GM19023 (cell line): Measurements from ENCODE around the gene PEX14.

Source experiments
- ATAC-seq: cut with Tn5 transposase; IDR thresholded peaks from one replicate; pipeline ENCODE4 v1.9.1; 2021; ENCODE audit warnings: mild to moderate bottlenecking, moderate library complexity; ENCODE audit not compliant: unreplicated experiment

Gene PEX14

DNA sequence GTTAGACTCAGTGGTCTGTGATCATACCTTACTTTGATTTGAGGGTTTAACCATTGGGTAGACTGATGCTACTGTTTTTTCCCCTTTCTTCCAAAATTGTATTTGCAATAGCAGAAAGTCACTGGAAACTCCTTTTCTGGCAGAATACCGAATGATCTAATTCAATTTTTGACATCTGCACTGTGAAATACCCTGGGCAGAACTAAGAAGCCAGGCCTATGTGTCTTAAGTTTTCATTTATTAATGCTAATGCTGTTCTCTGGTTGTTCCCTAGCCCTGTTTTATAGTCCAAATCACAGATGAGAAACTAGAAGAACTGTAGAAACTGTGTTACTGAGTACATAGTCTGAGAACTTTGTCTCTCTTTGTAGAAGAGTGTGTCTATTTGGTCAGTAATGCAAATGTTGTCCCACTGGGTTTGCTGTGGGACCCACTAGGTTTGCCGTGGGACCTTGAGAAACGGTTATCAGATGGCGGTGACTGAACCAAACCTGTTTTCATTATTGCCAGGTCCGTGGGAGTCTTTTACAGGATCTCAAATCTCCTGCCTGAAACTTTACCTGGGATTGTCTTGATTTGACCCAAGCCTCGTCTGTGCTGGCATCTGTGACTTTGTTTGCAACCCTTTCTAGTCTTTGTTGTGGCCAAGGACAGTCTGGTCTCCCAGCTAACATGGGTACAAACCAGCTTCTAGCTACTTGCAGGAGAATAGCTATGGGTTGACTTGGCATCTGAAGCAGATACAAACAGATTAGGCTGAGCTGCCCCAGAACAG is 41.4 kb downstream of the PEX14 start:
- ATAC-seq = no peak

DNA sequence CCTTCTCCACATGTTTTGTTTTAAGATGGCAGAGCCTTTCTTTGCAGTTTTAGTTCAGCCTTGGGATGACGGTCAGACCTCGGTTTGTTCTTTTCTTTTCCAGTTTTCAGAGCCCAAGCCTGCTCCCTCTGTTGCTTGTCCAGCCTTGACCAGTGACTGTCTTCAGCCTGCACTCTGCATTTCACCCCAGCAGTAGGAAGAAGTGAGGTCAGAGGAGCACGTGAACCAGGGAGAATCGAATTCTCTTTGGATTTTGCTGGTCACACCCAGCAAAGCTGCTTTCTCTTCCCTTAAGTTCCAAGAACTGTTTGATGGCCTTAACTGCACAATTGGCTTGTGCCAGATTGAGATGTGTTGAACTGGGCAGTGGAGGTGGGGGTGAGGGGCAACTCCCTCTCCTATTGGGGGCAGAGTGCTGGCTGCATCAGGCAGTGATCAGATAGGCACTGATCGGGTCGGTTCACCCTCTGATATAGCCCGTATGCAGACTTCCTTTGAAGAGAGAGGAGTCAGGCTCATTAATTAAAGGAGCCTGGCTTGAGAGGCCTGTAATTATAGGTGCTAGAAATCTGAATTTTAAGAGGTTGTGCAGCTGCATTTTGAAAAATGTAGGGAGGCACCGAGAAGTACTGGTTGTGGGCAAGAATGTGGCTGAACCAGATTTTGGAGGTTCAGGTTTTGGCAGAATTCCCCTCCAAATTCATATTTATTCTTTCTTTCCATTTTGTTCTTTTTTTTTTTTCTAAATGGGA is 42.4 kb downstream of the PEX14 start:
- ATAC-seq = no peak

DNA sequence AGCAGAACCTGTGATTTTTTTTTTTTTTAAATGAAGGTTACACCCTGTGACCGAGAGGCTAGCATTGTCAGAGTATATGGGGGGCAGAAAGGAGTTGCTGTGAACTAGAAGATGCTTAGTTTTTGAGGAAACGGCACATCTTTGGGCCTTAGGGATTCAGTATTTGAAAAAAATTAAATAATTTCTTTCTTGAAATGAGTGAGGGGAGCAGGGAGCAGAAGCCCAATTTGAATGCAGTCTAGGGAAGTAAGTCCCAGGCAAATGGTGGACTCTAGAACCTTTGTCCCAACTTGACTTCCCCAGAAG is 42.9 kb downstream of the PEX14 start:
- no peak for ATAC-seq

DNA sequence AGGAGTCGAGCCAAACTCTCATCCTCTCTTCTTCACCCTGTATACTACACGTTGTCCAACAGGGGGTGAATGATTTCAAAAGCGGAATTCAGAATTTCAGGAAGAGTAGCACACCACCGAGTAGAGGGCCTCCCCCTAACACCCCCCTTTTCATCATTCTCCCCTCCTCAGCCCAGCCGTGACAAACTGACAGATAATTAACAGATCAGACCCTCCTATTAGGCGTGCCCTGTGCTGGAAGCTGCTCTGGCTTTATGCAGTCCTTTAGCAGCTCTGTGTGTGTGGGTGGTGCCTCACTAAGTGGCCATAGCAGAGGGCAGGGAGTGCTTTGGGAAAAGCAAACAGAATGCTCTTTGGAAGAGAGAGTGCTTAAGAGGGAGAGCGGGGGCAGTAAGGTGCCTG is 44.3 kb downstream of the PEX14 start:
- no peak for ATAC-seq

DNA sequence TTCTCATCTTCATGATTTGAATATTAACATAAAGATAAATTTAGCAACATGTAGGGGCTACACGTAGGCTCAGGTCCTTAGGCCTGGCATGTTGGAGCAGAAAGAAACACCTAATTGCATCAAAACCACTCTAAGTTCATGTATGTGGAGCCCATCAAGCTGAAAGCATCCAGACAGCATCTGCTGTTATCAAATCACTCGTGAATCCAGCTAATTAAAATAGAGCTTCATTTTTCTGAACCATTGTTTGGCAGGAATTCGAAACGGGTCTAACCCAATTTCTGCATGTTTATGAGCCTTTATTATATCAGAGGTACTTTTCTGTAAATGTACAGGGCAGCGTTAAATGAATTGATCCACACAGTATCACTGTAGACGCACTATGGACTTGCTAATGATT is 45.7 kb downstream of the PEX14 start:
- ATAC-seq = no peak

DNA sequence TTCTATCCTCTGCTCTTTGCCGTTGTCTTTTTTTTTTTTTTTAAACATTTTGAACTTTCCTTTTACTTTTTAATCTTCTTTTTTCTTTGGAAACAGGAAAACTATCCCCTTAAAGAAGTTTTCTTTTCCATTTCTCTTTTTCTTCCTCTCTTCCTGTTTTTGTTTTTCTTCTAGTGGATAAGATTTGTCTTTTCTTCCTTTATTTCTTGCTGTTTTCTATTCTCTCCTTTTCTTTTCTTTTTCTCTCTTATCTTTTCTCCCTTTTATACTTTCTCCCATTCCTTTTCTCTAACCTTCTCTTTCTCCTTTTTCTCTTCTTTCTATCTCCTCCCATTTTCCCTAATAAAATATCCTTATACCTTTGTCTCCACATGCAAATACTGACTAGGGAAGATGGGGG is 46.2 kb downstream of the PEX14 start:
- no peak for ATAC-seq

DNA sequence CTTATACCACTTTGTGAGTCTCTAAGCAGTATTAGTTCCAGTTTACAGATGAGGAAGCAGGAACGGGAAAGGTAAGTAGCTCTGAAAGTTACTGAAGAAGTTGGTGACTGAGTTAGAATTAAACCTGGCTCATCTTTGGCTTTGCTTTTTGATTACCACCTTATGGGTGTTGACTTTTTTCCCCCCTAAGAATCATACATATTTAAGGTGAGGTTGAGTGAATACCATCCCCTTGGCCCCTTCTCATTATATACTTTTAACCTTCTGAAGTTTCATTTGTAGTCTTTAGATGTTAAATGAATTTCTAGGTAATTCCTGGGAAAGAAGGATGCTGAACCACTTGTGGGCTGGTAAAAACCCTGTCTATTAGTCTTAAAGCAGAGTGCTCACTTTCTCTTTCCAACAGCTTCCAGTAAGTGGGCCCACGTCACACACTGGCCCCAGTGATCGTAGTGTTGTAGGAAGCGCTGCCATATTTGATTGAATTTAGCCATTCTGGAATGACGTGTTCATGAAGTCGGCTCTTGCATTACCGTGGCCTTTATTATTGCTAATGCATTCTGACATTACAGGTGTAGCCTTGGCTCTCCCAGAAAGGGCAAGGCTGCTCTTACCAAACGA is 46.9 kb downstream of the PEX14 start:
- no peak for ATAC-seq

DNA sequence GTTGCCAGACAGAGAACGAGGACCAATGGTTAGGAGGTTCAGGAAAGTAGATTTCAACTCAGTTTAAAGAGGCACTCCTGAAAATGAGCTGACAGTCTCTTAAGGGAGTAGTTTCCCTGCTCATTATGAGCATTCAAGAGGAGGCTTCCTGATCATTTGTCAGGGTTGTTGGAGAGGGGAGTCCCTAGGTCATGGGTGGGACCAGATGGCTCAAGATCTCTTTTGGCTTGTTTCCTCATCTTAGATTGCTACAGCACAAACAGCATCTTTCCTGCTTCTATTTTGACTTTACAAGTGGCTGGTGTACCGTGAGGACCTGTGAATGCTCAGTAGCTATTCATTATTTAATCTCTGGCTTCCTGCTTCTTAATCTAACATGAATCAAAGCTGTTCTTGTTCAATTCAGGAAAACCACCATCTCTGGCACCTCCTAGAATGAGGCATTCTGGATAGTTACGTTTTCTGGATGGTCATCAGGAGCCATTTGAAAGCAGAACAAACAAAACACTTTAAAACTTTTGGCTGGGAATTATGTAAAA is 47.6 kb downstream of the PEX14 start:
- ATAC-seq = no peak

DNA sequence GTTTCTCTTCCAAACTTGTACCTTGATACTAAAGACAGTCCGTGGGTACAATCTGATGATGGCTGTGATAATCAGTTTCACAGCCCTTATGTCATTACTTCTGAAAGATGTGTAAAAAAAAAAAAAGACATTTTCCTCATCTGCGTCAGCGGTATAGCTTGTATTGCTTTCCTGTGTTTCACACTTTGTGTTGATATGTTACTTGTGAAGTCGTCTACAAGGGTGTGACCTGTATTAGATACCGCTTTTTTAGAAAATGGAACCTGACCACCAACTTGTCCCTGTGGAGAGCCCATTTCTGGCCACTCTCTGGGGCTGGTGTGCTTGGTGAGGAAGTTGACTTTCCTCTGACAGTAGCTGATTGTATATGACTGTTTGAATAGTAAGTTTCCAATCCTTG is 50.5 kb downstream of the PEX14 start:
- no peak for ATAC-seq

DNA sequence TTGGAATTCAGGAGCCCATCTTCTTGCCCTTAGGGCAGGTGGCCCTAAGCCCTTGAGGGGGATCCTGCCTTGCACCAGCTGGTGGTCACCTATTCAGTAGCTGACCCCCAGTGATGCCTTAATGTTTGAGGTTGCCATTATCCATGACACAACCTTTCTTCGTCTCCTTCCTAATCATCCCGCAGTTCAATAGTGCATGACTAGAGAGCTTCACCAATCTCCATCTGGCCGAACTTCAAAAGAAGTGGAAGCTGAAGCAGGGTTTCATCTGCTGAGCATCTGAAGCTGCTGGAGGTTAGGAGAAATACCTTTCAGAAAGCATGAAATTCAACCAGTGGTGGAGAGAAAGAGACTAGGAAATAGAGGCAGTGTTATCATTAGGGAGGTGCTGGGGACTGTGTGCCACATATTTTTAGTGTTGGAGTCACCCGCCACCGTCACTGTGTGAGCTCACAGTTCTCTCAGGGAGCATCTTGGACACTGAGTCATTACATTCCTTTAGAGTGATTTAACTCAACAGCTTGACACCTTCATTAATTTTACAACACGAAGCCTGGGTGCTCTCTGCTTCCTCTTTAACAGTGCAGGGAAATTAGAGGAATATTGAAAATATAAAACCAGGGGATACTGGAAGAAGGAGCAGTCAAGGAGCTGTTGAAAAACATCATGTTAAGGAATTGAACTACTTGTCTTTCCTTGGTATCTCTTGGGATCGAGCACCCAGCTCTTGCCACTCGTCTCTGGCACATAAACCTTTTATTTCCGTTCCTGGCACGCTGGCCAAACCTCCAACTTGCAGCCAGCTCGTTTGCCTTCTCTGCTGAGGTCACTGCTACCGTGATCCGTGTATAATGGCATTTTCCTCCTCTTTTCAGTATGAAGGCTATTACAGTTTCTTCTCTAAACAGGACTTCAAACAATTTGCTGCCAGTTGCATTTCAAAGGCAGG is 53.6 kb downstream of the PEX14 start:
- ATAC-seq = no peak

DNA sequence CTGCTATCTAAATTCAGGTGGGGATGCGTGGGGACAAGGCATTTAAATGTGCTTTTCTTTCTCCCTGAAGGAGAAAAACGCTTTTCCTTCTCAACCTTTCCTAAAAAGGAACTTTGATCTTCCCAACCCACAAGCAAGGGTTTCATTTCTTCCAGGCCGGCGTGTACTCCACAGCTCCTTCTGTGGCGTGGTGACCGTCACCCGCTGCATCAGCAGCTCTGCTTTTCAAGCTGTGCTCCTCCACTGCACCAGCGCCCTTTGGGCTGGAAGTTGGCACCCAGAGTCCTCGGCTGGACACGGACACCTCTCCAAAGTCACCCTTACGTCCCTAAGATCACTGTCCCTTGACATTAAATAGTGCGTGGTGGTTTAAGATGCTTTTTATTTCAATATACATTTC is 54.3 kb downstream of the PEX14 start:
- ATAC-seq = no peak

DNA sequence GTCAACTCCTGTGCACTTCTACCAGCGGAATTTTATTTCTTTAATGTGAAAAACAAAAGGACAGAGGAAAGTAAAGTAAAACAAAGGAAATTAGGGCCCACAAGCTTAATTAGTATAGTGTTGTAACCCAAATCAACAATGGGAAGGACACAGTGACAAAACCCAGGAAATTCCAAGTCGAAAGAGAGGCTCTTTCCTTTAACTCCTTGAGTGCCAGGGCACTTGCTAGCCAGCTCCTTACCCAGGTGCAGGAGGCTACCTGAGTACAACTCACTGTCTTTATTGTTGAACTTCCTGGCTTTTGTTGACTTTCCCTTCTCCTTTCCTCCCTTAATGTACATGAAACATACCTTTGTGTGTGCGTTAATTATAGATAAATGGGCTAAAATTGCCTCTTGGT is 55.0 kb downstream of the PEX14 start:
- ATAC-seq = no peak

DNA sequence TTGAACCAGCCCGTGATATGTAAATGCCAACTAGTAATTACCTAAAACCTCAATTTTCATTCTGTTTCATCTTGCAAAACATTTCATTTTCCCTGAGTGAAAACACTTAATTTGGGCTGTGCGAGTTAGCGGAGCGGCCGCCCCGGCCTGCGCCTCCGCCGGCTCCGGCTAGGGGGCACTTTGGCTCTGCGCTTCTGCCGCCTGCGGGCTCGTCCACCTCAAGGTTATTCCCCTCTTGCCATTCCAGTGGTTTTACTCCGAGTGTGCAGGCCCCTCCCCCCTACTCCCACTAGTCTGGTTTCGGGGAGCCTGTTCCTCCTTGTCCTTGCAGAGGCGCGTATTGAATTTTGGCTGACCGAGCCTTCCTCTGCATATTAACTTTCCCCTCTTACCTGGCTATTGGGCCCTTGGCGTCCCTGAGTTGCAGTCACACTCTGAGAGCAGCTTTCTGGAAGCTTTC is 55.6 kb downstream of the PEX14 start:
- no peak for ATAC-seq

DNA sequence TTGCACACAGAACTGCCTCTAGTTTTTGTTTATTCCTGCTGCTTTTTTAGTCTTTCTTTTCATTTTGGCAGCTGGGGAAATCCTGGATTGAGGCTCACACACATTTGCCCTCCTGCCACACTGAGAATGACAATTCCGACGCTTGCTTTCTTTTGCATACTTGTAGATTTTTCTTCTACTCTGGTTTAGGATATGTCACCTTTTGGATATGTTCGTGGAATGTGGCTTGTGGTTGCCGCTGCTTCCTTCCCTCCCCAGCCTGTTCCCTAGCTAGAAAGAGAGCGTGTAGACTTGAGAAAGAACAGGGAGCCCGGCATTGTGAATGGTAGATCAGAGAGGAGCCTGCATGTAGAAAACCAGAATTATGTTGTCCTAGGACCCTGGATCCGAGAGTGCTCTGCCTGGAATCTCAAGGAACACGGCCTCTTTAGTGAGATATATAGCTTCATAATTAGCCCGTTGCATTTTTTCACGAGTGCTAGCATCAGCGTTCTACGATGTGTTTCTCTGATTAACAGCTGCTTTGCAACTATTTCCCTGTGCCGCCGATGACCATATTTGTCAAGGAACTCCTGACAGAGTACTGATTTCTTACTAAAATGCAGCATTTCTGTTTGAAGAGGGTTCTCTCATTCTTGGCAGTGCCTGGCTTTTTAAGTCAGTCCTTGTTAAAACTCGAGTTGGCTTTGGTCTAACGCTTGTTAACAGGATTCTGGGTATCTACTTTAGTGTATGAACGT is 56.2 kb downstream of the PEX14 start:
- no peak for ATAC-seq

DNA sequence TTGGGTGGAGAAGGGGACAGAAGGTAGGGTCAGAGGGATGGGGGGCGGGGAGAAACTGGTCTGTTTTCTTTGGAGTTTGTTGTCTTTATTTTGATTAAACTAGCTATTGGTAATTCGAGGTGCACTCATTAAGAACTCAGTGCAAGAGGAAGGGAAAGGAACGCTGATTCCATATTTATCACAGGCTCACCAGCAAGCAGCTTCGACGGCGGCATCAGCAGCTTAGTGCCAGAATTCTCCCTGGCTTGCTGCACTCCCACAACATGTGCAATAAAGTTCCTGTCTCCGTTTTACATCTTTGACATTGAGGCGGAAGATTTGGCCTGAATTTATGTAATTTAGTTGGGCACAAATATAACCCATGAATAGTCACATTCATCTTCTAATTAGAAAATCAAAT is 57.6 kb downstream of the PEX14 start:
- ATAC-seq = no peak

DNA sequence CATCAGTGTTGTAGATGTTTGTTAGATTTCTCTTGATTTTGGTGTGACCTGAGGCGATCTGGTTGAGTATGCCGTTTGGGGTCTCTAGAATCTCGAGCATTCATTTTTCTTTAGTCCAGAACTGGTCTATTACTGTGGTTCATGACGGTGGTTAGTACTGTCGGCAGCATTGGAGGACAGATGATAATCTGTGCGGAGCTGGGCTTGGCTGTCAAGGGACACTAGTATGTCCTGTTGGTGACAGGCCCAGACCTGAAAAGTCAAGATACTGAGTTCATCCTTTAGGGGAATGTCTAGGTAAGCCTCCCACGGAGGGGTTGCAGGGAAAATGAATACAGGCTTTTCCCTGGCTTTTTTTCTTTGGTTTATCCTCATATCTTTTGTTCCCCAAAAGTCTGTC is 59.8 kb downstream of the PEX14 start:
- no peak for ATAC-seq

DNA sequence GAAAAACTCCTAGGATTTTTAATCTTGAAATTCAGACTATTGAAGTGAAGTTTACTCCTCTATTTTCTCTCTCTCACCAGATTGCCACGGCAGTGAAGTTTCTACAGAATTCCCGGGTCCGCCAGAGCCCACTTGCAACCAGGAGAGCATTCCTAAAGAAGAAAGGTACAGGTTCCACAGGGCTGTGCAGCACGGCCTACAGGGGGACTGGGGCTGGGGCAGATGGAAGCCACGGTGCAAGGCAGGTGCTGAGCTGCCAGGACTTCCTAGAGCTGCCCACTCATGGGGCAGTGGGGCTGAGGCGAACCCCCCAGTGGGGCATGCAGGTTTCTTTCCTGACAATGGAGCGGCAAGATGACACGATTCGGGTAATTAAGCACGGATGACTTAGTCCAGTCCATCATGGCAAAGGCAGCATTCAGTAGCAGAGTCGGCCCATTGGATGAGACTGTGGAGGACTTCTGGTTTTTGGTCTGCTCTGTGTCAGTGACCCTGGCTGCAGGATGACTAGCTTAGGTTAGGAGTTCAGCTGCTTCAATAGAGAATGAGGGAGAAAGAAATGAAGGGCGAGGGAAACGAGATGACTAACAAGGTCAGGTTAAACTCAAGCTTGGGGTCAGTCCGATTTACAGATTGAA is 61.5 kb downstream of the PEX14 start:
- ATAC-seq = no peak

DNA sequence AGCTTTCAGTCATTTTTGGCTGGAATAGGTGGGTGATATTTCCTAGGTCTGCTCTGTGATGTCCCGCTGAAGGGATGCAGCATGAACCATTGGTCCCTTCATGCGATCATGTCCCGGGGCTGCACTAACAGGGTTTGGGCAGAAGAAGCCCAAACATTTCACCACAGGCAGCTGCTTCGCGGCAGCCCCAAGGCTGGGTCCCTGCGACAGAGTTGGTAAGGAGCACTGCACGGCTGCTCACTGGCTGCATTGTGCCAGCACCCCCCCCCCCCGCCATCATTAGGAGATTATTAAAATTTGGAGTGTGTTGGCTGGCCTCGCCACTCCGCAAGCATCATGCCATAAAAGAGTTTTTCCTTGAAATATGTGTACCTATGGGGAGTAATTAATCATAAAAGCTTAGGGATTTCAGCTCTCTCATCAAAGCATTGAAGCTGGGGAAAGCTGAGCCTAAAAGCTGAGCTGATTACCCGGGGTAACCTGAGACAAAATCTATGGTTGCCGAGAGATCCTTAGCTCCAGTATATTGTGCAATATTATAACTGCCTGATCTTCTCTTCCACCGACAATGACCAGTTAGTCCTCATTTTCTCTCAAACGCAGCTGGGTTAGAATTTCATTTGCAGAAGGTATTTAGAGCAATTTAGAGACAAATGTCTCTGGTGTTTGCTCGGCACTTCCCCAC is 62.5 kb downstream of the PEX14 start:
- no peak for ATAC-seq
